BJ (cell line): ENCODE results near the gene E2F8. TPM values are rescaled to one million over a fixed set of nuclear protein-coding genes. Genes with fewer than 3 reads are reported as not detected.

ENCODE experiments used
- CTCF ChIA-PET: fragments of 350-600 bp; formaldehyde crosslinking; extraction: SDS; loops from one replicate; lab custom pipeline; 2021; ENCODE audit warnings: antibody characterized with exemption, inconsistent platforms; lab: Yijun Ruan, JAX
- POLR2A ChIA-PET: fragments of 300-600 bp; sonication (Branson Sonifier 250); formaldehyde crosslinking; extraction: SDS; loops from one replicate; lab custom pipeline; 2021; ENCODE audit warnings: antibody characterized with exemption; lab: Charles Lee
- DNase-seq: peaks from one replicate; pipeline ENCODE4 v3.0.0-alpha.2; 2011; ENCODE audit warnings: low read depth
- H3K27me3 ChIP-seq: 2 replicates; pipeline ENCODE4 v1.6.0; 2011; ENCODE audit warnings: low read length; ENCODE audit not compliant: control insufficient read depth, insufficient read depth
- H3K36me3 ChIP-seq: 2 replicates; pipeline ENCODE4 v1.5.1; 2011; ENCODE audit warnings: low read length; ENCODE audit not compliant: control insufficient read depth, insufficient read depth
- H3K4me3 ChIP-seq: 2 replicates; pipeline ENCODE4 v1.5.1; 2011; ENCODE audit warnings: low read depth, mild to moderate bottlenecking, control low read depth, low read length
- CTCF ChIP-seq: IDR thresholded peaks from 2 replicates; pipeline ENCODE4 v1.5.1; 2011; ENCODE audit warnings: low read depth, mild to moderate bottlenecking, control low read depth, inconsistent platforms, low read length, moderate library complexity; ENCODE audit not compliant: insufficient read depth
- polyA plus RNA-seq: library from polyadenylated mRNA; depleted of rRNA; stranded (reverse); fragments of >200 nt; gene quantifications from 2 replicates; pipeline ENCODE4 v1.2.3, GENCODE V29; 2011

The E2F8 gene
- polyA plus RNA-seq, 1 experiment, result 2.0 TPM

GRCh38 chr11:19234231-19234817 is 6.4 kb downstream of the E2F8 start:
- DNase-seq, result no peak
- TF ChIP-seq CTCF, result no peak
- Histone ChIP-seq H3K4me3 (no peak overlapping the region), H3K36me3 (no peaks in the 10 kb centered on the region; the same call in 1 of the 2 replicates), H3K27me3 (no peaks in the 10 kb centered on the region)
- ChIA-PET POLR2A (no interaction called here), CTCF (interaction anchor here (0.7 to 1.6 kb wide), 3 partner anchors 25 to 160 kb away, joined by 3 to 6 read pairs (median 3); no protein-coding TSS in a partner anchor)

- POLR2A ChIA-PET, result no interaction called here
- CTCF ChIA-PET, result interaction anchor here (1.1 kb wide), 1 partner anchor 14 kb away, joined by 4 read pairs; no protein-coding TSS in a partner anchor
- Histone ChIP-seq H3K36me3 (no peaks in the 10 kb centered on the region; the same call in 1 of the 2 replicates), H3K4me3 (no peak overlapping the region), H3K27me3 (no peaks in the 10 kb centered on the region)
- DNase-seq, result peak; percentile 32
- TF ChIP-seq CTCF, result no peak
These were observed 7.7 kb downstream of the E2F8 start for GRCh38 chr11:19232910-19233503.

GRCh38 chr11:19229671-19230070 is 11.1 kb downstream of the E2F8 start:
- ChIA-PET CTCF (interaction anchor here (1.3 kb wide), 2 partner anchors 30 to 153 kb away, joined by 4 to 5 read pairs; no protein-coding TSS in a partner anchor), POLR2A (no interaction called here)
- Histone ChIP-seq H3K4me3 (no peak overlapping the region), H3K36me3 (no peaks in the 10 kb centered on the region; the same call in 1 of the 2 replicates), H3K27me3 (no peaks in the 10 kb centered on the region)
- no peak for TF ChIP-seq CTCF
- DNase-seq, result no peak

- ChIA-PET POLR2A (no interaction called here), CTCF (no interaction called here)
- H3K27me3 ChIP-seq, result no peaks in the 10 kb centered on the region
- DNase-seq, result no peak
- no peak for TF ChIP-seq CTCF
- no peak overlapping the region for H3K4me3 ChIP-seq
- no peaks in the 10 kb centered on the region; the same call in 1 of the 2 replicates for H3K36me3 ChIP-seq
These were observed 11.8 kb downstream of the E2F8 start for GRCh38 chr11:19228968-19229367.

- Histone ChIP-seq H3K27me3 (no peaks in the 10 kb centered on the region), H3K36me3 (no peaks in the 10 kb centered on the region; the same call in 1 of the 2 replicates), H3K4me3 (no peak overlapping the region)
- ChIA-PET POLR2A (no interaction called here), CTCF (interaction anchor here (1.0 kb wide), 1 partner anchor 18 kb away, joined by 3 read pairs; no protein-coding TSS in a partner anchor)
- no peak for TF ChIP-seq CTCF
- DNase-seq, result no peak
These were observed 14.2 kb downstream of the E2F8 start for GRCh38 chr11:19226378-19227195.
